SK-N-SH treated with all-trans-retinoic acid at 6 μM for 48 hours (cell line): ENCODE data around the gene CPSF7.

Source experiments
- CSDC2 ChIP-seq: fragments of 250-450 bp; sonication (Bioruptor Pico); IDR thresholded peaks from 2 replicates; pipeline ENCODE4 v1.5.0; 2020; ENCODE audit warnings: mild to moderate bottlenecking, moderate library complexity
- PPARA ChIP-seq: fragments of 250-450 bp; sonication (Bioruptor Pico); IDR thresholded peaks from 2 replicates; pipeline ENCODE4 v1.5.0; 2020; ENCODE audit warnings: mild to moderate bottlenecking, borderline replicate concordance
- RARB ChIP-seq: fragments of 250-450 bp; sonication (Bioruptor Pico); IDR thresholded peaks from 2 replicates; pipeline ENCODE4 v1.8.0; 2021; ENCODE audit warnings: mild to moderate bottlenecking, moderate library complexity
- TCF4 ChIP-seq: fragments of 250-450 bp; sonication (Bioruptor Pico); IDR thresholded peaks from 2 replicates; pipeline ENCODE4 v1.8.0; 2021; ENCODE audit warnings: mild to moderate bottlenecking, moderate library complexity, borderline replicate concordance
- TOX ChIP-seq: fragments of 250-450 bp; sonication (Bioruptor Pico); IDR thresholded peaks from 2 replicates; pipeline ENCODE4 v1.8.0; 2021; ENCODE audit warnings: mild to moderate bottlenecking, moderate library complexity, borderline replicate concordance
- ZNF8 ChIP-seq: fragments of 450-650 bp; formaldehyde crosslinking; IDR thresholded peaks from 2 replicates; pipeline ENCODE4 v1.5.0; 2020; ENCODE audit warnings: mild to moderate bottlenecking, moderate library complexity
- TF ChIP-seq, protein P1 (sequence below): fragments of 250-450 bp; sonication (Bioruptor Pico); IDR thresholded peaks from 2 replicates; pipeline ENCODE4 v1.8.0; 2020; ENCODE audit warnings: mild to moderate bottlenecking, moderate library complexity, borderline replicate concordance

DNA sequence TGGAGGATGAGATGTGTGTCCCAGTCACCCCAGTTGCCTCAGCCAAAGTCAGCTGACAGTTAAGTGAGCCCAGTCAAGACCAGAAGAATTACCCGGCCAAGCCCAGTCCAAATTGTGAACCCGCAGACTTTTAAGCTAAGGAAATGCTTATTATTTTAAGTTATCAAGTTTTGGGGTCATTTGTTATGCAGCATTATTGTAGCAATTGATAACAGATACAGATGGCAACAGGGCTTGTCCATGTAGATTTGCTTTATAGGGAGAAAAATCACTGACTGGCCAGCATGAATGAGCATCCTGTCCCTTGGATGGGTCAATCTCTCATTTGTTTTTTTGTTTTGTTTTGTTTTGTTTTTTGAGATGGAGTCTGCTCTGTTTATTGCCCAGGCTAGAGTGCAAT is 23.1 kb upstream of the CPSF7 start:
- no peak for TF ChIP-seq RARB (CRISPR knock-in tag)
- no peak for TF ChIP-seq ZNF8 (CRISPR knock-in tag)
- no peak for TF ChIP-seq CSDC2 (CRISPR knock-in tag)
- TF ChIP-seq, protein P1, sequence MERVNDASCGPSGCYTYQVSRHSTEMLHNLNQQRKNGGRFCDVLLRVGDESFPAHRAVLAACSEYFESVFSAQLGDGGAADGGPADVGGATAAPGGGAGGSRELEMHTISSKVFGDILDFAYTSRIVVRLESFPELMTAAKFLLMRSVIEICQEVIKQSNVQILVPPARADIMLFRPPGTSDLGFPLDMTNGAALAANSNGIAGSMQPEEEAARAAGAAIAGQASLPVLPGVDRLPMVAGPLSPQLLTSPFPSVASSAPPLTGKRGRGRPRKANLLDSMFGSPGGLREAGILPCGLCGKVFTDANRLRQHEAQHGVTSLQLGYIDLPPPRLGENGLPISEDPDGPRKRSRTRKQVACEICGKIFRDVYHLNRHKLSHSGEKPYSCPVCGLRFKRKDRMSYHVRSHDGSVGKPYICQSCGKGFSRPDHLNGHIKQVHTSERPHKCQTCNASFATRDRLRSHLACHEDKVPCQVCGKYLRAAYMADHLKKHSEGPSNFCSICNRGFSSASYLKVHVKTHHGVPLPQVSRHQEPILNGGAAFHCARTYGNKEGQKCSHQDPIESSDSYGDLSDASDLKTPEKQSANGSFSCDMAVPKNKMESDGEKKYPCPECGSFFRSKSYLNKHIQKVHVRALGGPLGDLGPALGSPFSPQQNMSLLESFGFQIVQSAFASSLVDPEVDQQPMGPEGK (CRISPR knock-in tag): no peak
- TF ChIP-seq TCF4 (CRISPR knock-in tag): no peak
- TF ChIP-seq PPARA (CRISPR knock-in tag): no peak
- no peak for TF ChIP-seq TOX
